ENCODE measurements around the gene NTF3.

NTF3 gene

GRCh38 chr12:5433081-5433844 is 1.4 kb downstream of the NTF3 start:
- DNase-seq = peak; percentile 40

- peak; percentile 21 for DNase-seq
Measured at GRCh38 chr12:5433845-5434646, 2.1 kb downstream of the NTF3 start.

GRCh38 chr12:5434647-5435560 is 3.0 kb downstream of the NTF3 start:
- peak; percentile 38 for DNase-seq

GRCh38 chr12:5437182-5437583 is 5.3 kb downstream of the NTF3 start:
- DNase-seq = no peak

GRCh38 chr12:5437589-5437988 is 5.7 kb downstream of the NTF3 start:
- DNase-seq = no peak

- peak; percentile 52 for DNase-seq
Measured at GRCh38 chr12:5438671-5439200, 6.8 kb downstream of the NTF3 start.

- peak; percentile 38 for DNase-seq
Measured at GRCh38 chr12:5439371-5439771, 7.5 kb downstream of the NTF3 start.

GRCh38 chr12:5439788-5440300 is 7.9 kb downstream of the NTF3 start:
- DNase-seq = no peak

- DNase-seq = no peak
Measured at GRCh38 chr12:5440978-5441377, 9.1 kb downstream of the NTF3 start.

GRCh38 chr12:5441497-5442236 is 9.8 kb downstream of the NTF3 start:
- peak; percentile 89 for DNase-seq

GRCh38 chr12:5442251-5443006 is 10.5 kb downstream of the NTF3 start:
- peak; percentile 62 for DNase-seq

- DNase-seq = no peak
Measured at GRCh38 chr12:5444520-5444919, 12.6 kb downstream of the NTF3 start.

- no peak for DNase-seq
Measured at GRCh38 chr12:5447320-5447719, 15.4 kb downstream of the NTF3 start.

- DNase-seq = no peak
Measured at GRCh38 chr12:5451251-5451650, 19.3 kb downstream of the NTF3 start.

- no peak for DNase-seq
Measured at GRCh38 chr12:5452569-5452968, 20.7 kb downstream of the NTF3 start.

- no peak for DNase-seq
Measured at GRCh38 chr12:5453466-5453865, 21.6 kb downstream of the NTF3 start.

GRCh38 chr12:5455045-5455444 is 23.1 kb downstream of the NTF3 start:
- peak; percentile 12 for DNase-seq

- DNase-seq = no peak
Measured at GRCh38 chr12:5456030-5456429, 24.1 kb downstream of the NTF3 start.

- DNase-seq = peak; percentile 92
Measured at GRCh38 chr12:5456906-5457305, 25.0 kb downstream of the NTF3 start.

- DNase-seq = no peak
Measured at GRCh38 chr12:5458229-5459050, 26.5 kb downstream of the NTF3 start.

Measured in fibroblast of skin of right quadriceps (primary cell).